Stimulated activated CD8-positive, alpha-beta memory T cell treated with anti-CD3 and anti-CD28 coated beads, Interleukin-15, amount 100 ng/mL, for 24 hours (primary cell): ENCODE results near the gene UNC5A.

ENCODE experiments used
- DNase-seq: peaks from one replicate; pipeline ENCODE4 v3.0.0-alpha.2; 2020; ENCODE audit warnings: low read depth

UNC5A gene

DNA sequence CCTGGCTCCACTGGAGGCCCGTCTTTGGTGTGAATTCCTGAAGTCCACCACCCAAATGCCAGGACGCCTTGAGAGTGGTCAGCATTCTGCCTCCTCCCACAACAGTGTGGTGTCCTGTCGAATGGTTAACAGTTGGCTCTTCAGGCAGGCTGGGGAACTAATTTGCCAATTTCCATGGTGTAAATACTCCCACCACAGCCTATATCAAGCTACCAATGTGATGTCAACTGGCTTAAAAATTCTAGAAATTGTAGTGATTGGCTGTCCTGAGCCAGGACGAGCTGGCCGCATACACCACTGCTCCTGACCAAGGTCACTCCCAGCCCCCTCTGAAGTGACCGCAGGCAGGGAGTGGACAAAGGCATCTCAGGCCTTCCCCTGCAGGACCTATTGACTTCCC, 11.1 kb downstream of the UNC5A start:
- no peak for DNase-seq

DNA sequence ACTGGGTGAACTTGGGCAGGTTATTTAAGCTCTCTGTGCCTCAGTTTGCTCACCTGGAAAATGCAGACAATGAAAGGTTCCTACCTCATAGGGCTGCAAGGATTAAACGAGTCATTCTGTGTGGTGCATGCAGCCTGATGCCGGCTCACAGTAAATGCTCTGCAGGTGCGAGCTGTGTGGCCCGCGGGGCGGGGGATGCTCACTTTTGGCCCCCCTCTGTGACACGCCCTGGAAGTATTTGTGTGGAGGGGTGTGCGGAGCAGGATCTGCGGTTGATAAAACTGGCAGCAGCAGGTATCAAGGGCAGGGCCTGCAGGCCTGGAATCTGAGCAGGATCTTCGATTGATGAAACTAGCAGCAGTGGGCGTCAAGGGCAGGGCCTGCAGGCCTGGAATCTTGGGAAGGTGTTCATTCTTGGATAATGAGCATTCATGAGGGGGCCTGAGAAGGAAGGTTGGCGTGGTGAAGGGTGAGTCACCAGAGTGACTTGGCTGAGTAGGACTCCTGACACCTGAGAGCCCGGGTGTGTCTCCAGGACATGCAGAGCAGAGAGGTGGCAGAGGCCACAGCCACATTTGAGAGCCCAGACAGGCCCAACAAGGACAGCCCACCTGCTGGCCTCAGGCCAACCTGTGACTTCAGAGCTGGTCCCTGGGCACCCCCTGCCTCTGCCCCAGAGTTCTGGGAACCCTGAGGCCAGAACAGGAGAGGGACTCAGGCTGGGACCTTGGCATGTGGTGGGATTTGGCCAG, 11.9 kb downstream of the UNC5A start:
- no peak for DNase-seq

- DNase-seq, result no peak
These were observed 12.6 kb downstream of the UNC5A start for GRCh38 chr5:176822793-176823481.

DNA sequence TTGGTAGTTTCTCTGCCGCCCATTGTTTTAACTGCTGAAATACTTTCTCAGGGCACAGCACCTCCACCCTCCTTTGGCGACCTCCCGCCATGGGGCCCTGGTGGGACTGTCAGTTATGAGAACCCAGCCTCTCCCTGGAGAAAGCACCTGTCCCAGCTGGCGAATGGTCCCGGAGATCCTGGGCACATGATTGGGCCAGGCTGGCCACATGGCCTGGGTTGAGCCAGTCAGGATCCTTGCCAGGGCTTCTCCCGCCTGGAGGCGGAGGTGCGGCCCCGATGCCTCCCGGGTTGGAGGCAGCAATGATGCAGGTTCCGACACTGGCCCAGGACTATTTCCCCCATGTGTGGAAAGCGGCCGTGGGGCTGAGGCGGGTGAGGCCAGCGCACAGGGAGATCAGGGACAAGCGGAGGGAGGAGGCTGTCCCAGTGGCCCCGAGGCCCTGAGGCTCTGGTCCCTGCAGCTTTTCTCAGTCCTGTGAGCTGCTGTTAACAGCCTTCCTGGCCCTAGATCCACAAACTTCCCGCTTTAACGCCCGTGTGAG, 13.6 kb downstream of the UNC5A start:
- no peak for DNase-seq

GRCh38 chr5:176824604-176825003, 14.2 kb downstream of the UNC5A start:
- no peak for DNase-seq

DNA sequence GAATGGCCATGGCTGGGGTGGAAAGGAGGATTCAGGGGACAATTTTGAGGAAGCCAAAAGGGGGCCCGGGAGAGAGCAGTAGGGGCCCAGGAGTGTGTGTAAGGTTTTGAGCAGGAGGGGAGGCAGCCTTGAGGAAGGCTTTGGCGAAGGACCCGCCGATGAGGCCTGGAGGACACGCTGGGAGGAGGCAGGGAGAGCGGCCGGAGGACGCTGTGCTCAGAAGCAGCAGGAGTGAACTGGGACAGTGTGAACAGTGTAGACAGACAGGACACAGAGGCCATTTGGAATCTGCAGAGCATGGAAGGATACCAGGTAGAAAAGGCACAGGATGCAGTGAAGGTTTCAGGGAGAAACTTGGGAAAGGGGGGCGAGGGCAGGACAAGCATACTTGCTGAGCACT, 14.9 kb downstream of the UNC5A start:
- no peak for DNase-seq

DNA sequence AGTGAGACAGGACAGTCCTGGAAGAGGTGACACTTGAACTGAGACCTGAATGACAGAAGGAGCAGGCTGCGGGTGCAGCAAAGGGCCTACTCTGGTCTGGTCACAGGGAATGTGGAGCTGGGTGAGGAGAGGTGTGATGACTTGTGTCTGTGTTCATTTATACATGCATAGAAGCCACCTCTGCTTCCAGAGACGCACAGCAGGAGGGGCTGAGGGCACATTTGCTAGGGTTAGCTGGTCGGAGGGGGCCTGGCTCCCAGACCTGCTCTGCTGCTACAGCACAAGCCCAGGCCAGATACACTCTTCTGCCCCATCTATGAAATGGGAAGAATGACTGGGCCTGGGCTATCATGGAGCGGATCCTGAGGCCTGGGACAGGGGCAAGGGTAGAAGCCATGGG, 15.6 kb downstream of the UNC5A start:
- no peak for DNase-seq

DNA sequence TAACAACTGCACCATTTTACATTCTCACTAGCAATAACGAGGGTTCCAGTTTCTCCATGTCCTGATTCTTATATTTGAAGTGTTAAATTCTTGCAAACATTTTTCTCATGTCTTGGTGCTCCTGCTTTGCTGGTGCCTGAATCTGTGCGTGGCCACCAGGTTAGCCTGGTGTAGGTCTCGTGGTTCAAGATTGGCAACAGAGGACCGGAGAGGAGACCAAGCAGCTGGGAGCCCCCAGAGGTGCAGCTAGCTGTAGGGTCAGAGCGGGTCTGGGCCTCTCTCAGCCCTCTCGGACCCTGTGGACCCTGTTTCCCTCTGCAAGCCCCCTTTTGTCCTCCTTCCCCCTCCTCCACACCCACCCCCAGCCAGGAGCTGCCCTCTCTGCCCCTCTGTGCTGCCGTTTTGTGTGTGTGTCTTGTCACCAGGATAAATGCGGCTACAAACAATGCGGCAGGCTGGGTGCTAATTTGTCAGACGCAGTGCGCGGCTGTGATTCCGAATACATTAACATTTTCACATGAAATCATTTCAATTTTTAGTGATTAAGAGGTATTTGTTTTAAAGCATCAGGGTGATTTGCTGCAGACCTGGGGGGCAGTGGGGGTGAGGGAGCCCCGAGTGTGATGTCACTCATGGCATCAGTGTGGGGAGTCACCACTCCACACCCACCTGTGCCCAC, 17.5 kb downstream of the UNC5A start:
- no peak for DNase-seq

DNA sequence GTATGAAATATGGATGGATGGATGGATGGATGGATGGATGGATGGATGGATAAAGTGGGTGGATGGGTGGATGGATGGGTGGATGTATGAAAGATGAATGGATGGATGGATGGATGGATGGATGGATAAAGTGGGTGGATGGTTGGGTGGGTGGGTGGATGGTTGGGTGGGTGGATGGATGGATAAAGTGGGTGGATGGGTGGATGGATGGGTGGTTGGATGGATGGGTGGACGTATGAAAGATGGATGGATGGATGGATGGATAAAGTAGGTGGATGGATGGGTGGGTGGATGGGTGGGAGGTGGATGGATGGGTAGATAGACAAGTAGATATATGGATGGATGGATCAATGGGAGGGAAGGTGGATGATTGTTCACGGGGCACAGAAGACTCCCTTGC, 19.0 kb downstream of the UNC5A start:
- DNase-seq, result no peak

DNA sequence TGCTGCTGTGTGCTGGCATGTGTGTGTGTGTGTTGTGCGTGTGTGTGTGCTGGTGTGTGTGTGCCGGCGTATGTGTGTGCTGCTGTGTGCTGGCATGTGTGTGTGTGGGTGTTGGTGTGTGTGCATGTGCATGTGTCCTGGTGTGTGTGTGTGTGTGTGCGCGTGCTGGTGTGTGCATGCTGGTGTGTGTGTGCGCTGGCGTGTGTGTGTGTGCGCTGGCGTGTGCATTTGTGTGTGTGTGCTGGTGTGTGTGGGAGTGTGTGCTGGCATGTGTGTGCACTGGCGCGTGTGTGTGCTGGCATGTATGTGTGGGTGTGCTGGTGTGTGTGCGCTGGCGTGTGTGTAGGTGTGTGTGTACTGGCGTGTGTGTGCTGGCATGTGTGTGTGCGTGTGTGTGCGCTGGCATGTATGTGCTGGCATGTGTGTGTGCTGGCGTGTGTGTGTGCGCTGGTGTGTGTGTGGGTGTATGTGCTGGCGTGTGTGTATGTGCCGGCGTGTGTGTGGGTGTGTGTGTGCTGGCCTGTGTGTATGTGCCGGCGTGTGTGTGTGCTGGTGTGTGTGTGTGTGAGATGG, 20.1 kb downstream of the UNC5A start:
- no peak for DNase-seq

DNA sequence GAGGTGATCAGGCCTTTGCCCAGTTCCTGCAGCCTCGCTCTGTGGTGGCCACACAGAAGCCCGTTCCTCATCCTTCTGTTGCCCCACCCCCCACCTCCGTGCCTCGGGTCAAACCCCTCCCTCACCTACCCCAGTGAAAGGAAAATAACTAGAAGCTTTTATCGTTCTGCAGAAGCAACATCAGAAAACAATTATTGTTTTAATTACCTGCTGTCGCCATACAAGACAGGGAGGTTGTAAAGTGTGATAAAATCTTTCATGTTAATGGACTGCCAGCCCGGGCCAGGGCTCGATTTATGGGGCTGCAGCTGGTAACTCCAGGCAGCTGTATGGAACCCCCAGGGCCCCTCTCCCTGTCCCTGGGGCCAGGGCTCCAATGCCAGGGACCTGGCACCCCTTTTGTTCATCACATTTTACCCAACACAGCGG, 20.6 kb downstream of the UNC5A start:
- DNase-seq, result no peak

GRCh38 chr5:176831425-176831824, 21.1 kb downstream of the UNC5A start:
- DNase-seq, result no peak

DNA sequence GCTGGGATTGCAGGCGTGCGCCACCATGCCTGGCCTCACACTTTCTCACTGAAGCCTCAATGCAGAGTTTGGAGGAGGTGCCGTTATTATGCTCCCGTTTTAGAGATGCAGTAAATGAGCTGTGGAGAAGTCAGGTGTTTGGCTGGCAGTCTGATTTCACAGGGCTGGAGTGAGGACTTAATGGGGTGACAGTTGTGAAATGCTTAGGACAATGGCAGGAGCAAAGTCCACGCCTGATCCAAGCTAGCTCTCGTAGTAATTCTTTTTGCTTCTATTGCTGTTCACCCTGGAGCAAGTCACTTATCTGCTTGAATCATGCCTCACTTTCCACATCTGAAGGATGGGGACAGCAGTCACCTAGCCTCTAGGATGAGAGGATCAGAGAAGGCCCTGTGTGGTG, 21.8 kb downstream of the UNC5A start:
- no peak for DNase-seq

GRCh38 chr5:176833286-176833685, 22.9 kb downstream of the UNC5A start:
- no peak for DNase-seq

DNA sequence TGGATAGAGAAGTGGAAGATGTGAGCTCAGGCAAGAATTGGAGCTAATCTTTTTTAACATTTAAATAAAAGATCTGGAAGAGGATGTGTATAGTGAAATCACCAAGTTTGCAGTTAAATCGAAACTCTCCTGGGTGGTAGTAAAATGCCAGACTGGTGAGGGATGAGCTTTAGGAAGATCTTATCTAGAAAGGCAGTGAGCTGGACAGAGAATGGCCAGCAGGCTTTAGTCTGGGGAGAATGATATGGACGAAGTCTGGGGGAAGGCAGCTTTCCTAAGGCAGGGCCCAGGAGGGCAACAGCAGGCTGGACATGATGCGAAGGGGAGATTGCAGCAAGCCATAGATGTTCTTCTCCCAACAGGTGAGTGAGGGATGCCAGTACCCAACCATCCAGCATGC, 25.6 kb downstream of the UNC5A start:
- no peak for DNase-seq

GRCh38 chr5:176836811-176837706, 26.7 kb downstream of the UNC5A start:
- DNase-seq, result no peak

GRCh38 chr5:176837707-176838115, 27.4 kb downstream of the UNC5A start:
- DNase-seq, result peak; percentile 30

- no peak for DNase-seq
These were observed 33.3 kb downstream of the UNC5A start for GRCh38 chr5:176843673-176844072.

DNA sequence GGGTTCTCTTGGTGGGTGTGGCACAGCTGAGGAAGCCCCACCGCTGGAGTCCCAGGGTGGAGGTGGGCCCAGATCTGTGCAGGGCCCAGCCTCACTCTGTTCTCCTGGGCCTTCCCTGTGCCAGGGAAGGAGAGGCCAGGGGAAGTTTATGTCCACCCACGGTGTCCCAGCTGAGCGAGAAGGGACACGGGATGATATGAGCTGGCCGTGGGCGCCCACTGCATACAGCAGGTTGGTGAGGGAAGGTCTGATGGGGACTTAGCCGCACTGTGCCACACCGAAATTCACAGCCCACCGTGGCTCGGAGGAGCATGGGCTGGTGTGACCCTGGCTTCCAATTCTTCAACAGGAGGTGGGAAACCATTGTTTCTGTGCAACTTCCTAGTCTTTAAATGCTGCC, 33.9 kb downstream of the UNC5A start:
- no peak for DNase-seq

GRCh38 chr5:176844706-176845391, 34.5 kb downstream of the UNC5A start:
- DNase-seq, result no peak

- DNase-seq, result no peak
These were observed 35.0 kb downstream of the UNC5A start for GRCh38 chr5:176845392-176845713.
